SH-SY5Y (cell line): Measurements from ENCODE around the gene SLC22A12.

ENCODE experiments used
- GATA2 ChIP-seq: IDR thresholded peaks from 2 replicates; pipeline ENCODE4 v1.6.1; 2011; ENCODE audit warnings: mild to moderate bottlenecking, low read depth, low read length
- GATA3 ChIP-seq: IDR thresholded peaks from 2 replicates; pipeline ENCODE4 v1.6.1; 2011; ENCODE audit warnings: low read depth, mild to moderate bottlenecking, low read length, moderate library complexity

SLC22A12 gene

DNA sequence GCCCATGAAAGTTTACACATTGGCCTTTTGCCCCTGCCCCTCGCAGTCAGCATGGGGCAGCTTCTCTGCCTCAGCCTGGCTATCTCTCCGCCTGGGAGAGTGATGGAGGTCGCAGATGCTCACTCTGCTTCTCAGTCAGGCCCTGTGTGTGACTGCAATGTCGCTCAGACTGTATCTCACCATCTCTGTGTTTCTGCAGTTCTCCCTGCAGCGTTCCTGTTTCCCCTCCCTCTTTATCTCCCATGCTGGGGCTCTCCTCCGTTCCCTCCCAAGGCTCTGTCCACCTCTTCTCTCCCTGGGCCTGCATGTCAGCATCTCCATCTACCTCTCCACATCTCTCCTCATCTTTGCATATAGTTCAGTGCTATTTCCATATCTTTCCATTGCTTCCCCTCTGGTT, 38.1 kb downstream of the SLC22A12 start:
- TF ChIP-seq GATA3 (no peak), GATA2 (peak; percentile 55; the same call in 1 of the 2 replicates)

DNA sequence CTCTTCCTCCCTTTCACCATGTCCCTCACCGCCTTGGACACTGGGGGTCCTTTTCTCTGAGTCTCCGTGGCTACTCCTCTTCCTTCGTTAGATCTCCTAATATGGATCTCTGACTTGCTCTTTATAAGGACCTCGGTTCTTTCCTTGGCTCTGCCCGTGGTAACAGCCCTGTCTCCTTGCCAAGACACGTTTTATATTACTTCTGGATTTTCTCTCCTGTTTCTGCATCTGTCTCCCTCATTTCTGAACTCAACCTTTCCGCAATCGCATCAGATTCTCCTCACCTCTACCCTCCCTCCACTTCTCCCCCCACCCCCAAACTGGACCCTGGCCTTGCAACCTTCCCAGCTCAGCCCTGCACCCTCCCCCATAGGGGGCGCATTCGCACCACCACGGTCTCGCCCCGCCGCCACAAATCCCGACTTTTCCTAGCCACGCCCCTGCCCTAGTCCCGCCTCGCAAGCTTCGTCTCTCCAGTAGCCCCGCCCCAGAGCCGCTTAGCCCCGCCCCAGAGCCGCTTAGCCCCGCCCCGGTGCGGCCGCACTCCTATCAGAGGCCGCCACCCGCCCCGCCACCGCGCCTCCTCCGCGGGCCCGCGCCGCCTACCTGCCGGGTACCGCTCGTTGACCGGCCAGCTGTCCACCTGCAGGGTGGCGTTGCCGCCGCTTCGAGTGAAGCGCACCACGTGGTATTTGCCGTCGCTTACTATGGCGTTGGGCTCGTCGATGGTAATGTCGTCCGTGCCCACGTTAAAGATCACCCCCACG, 39.0 kb downstream of the SLC22A12 start:
- TF ChIP-seq GATA3, result no peak
- TF ChIP-seq GATA2, result no peak

DNA sequence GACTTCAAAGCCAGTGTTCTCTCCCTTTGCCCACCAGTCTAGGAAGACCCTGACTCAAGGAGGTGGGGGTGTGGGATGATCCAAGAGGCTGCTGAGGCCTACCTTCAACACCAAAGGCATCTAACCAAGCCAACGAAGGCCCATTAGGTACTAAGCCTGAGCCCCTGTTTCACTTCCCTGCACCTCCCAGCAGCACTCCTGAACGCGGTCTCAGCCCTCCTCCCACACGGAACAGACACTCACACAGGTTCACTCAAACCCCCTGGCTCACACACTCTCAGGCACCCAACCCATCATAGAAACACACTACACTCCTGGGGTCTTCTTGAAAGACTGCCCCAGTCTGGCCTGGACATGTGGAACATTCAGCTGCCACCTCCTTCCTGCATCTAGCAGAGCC, 40.7 kb downstream of the SLC22A12 start:
- no peak for TF ChIP-seq GATA2
- no peak for TF ChIP-seq GATA3

- TF ChIP-seq GATA3 (no peak), GATA2 (no peak)
Measured at GRCh38 chr11:64632237-64632636, 41.2 kb downstream of the SLC22A12 start.

DNA sequence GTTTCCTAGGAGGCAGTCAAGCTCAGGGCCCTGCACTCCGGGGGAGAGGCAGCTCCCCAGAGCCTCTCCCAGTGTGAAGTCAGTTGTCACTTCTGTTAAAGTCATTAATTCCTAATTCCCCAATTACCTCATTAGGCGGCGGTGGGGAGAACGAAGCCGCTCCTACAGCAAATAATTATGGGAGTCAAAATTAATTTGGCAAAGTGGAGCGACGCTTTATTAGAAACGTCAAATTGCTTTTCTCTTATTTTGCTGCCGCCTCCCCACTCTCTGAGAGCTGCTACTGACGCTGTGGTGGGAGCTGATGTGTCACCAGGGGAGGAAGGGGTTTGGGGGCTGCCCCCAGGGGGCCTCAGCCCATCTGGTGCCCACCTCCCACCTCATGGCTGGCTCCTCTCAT, 41.6 kb downstream of the SLC22A12 start:
- TF ChIP-seq GATA3, result no peak
- TF ChIP-seq GATA2, result no peak

DNA sequence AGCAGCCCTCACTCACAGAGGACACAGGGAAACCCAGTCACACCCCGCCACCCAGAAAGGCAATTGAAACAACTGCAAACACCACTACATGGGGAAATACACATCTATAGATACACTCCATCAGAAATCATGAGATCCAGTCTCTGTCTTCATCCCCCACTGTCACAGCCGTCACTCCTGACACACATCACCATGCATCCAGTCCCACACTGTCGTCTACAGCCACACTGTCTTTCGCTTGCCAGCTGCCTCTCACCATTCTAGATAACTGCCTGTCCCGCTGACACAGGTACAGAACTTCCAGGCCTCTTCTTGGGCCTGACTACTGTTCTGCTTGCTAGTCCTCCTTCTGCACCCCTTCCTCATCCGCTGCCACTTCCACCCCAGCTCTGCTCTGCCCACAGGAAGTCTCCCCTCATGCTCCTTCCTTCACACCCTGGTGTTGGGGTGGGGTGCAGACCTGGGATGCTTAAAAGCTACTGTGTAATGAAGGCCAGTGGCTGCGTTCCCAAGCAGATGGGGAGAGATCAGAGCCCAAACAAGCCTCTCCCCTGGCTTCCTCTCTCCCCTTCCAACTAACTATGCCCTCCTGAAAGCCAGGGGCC, 42.6 kb downstream of the SLC22A12 start:
- TF ChIP-seq GATA3 (no peak), GATA2 (no peak)

DNA sequence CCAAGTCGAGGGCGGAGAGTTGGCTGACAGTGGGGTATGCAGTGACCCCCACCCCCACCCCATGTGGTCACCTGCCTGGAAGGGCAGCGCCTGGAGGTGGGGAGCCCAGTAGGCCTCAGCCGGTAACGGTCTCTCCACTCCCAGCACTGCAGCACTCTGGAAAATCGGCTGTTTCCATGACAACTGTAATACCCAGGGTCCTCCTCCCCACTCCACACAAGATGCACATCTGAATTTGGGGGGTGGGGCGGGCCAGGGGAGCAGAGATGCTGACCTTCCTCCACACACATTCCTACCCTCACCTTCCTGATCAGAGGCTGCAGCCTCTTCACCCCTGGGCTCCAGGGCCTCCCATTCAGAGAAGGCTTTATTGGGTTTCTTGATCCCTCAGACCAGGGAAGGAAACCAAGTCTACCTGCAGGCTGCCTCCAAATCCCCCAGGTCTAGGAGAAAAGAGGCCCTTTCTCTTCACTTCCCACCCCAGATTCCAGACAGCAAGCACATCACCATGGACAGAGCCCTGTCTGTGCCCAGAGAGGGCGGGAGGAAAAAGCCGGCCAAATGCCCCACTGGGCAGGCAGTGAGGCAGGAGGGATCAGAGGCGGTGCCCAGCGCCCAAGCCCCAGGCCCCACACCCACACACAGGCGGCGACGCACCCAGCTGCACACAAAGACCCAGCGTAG, 46.5 kb downstream of the SLC22A12 start:
- TF ChIP-seq GATA3 (no peak), GATA2 (no peak)

DNA sequence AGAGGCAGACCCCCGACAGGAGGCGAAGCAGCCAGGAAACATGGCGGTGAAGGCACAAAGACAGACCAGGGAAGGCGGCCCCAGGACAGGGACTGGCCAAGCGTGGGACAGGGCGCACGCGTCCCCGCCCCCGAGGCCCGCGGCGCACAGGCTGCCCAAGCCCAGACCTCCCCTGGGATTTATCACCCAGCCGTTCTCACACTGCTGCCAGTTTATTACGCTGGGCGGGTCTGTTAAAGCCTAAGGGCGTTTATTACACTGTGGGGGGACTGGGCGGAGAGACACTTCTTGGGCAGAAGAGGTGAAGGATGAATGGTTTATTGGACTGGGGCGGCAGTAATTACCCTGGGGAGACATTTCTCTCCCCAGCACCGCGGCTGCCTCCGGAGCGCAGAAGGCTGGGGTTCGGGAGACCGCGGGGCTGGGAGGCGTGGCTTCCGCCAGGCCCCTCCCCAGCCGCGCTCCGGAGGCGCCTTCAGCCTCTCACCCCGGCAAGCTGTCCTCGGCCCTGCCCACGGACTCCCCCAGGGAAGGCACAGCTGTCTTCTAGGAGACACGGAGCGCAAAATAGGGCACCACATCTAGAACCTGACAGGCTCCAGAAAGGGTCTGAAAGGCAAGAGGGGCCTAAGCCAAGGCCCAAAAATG, 47.1 kb downstream of the SLC22A12 start:
- TF ChIP-seq GATA2 (no peak), GATA3 (no peak)

GRCh38 chr11:64638829-64639228, 47.8 kb downstream of the SLC22A12 start:
- TF ChIP-seq GATA2, result no peak
- TF ChIP-seq GATA3, result no peak

DNA sequence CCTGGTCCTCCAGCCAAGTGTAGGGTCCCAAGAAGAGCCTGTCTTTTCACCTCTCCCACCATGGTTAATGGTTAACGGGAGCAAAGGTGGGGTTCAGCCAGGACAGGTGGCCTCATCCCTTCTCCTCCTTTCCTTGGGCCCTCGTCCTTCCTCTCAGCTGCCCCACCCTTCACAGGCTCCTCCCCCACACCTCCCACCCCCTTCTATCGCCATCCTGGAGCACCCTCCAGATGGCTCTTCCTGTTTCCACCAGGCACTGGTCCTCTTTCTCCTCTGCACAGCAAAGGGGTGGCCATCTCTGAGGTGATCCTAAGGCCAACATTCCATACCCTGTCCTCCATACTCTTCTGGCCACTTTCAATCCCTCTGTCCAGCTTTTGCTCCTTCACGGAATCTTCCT, 48.9 kb downstream of the SLC22A12 start:
- TF ChIP-seq GATA3 (no peak), GATA2 (no peak)

GRCh38 chr11:64641596-64642417, 50.8 kb downstream of the SLC22A12 start:
- TF ChIP-seq GATA3, result no peak
- TF ChIP-seq GATA2, result peak; percentile 44; the same call in 1 of the 2 replicates

- TF ChIP-seq GATA3 (no peak), GATA2 (no peak)
Measured at GRCh38 chr11:64642418-64642735, 51.4 kb downstream of the SLC22A12 start.

GRCh38 chr11:64642871-64643255, 51.8 kb downstream of the SLC22A12 start:
- no peak for TF ChIP-seq GATA3
- TF ChIP-seq GATA2, result no peak
